T-helper 2 cell treated with Interferon-gamma antibody and Interleukin-4, amounts not matched to agents 100 ng/mL and 5 ng/mL, for 36 hours (primary cell): ENCODE measurements around the gene NPW. TPM values are rescaled to one million over a fixed set of nuclear protein-coding genes. Genes with fewer than 3 reads are reported as not detected.

Source experiments
- intact Hi-C: fragments of 100-400 bp; cut with micrococcal nuclease; formaldehyde crosslinking; loops from one replicate; pipeline ENCODE4 v1.15.1; 2023
- total RNA-seq: library from RNA; stranded (reverse); gene quantifications from 2 replicates; pipeline ENCODE4 v1.2.3, GENCODE V29; 2022

The NPW gene
- total RNA-seq, 1 donor from 2014 or later = 0.70 TPM

DNA sequence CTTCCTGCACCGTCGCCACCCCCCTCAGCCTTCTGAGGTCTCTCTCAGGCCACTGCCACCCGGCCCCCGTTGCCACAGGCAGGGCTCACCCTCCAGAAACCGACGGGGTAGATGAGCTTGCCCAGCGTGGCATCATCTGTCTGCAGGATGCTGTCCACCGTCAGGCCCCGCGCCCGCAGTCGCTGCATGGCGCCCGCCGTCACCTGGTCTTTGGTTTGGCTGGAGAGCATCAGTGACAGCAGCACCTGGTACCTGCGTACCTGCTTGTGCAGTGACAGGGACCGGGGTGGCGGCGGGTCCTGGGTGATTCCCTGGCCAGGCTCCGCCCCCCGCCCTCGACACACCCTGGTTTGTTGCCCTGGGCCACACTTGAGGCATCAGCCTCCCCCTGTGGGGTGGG is 25.0 kb downstream of the NPW start:
- intact Hi-C loops = no loop called here

DNA sequence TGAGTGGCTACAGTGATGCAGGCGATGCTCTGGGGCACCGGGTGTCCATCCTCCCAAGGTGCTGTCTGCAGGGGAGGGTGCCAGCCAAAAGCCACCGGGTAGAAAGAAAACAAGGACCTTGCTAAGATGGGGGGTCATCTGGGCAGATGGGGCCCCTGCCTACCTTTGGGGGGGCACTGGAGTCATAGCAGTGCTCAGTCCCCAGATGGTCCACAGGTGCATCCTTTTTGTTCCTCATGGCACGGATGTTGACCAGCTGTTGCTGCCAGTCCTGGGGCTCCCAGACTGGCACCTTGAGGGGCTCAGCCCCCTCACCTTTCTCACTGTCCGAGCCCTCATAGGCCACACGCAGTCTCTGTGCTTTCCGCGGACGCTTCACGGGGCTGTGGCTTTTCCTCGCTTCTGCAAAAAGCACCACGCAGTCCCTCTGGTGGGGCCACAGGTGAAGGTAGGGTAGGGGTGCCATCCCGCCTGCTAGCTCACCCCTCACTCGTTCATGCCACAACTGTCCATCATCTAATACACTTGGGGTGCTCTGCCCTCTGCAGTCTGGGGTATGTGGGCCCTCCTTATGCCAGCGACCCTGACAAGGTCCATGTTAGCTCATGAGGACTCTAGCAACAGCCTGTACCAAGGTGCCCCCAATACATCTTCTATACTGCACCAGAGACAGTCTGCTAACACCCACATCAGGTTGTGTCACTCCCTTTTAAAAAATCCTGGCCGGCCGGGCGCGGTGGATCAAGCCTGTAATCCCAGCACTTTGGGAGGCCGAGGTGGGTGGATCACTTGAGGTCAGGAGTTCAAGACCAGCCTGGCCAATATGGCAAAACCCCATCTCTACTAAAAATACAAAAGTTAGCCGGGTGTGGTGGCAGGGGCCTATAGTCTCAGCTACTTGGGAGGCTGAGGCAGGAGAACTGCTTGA is 26.6 kb downstream of the NPW start:
- intact Hi-C loops = no loop called here

DNA sequence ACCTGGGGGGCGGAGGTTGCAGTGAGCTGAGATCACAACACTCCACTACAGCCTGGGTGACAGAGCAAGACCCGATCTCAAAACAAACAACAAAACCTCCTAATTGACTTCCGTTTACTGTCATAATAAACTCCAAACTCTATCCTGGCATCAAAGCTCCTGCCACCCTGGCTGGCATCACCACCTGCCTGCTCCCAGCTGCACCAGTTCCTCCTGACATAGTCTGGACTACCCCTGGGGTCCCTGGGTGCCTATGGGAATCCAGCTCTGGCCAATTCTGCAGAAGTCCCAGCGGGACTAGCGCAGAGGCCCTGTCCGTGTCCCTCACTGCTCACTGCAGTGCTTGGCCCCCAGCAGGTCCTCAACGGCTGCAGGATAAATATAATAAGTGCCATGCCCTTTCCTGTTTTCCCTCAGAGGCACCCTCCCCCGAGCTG is 27.3 kb downstream of the NPW start:
- intact Hi-C loops = loop anchor here (1.0 kb wide), 2 partner anchors 24 to 108 kb away; partner anchors contain the start of gene TRAF7

DNA sequence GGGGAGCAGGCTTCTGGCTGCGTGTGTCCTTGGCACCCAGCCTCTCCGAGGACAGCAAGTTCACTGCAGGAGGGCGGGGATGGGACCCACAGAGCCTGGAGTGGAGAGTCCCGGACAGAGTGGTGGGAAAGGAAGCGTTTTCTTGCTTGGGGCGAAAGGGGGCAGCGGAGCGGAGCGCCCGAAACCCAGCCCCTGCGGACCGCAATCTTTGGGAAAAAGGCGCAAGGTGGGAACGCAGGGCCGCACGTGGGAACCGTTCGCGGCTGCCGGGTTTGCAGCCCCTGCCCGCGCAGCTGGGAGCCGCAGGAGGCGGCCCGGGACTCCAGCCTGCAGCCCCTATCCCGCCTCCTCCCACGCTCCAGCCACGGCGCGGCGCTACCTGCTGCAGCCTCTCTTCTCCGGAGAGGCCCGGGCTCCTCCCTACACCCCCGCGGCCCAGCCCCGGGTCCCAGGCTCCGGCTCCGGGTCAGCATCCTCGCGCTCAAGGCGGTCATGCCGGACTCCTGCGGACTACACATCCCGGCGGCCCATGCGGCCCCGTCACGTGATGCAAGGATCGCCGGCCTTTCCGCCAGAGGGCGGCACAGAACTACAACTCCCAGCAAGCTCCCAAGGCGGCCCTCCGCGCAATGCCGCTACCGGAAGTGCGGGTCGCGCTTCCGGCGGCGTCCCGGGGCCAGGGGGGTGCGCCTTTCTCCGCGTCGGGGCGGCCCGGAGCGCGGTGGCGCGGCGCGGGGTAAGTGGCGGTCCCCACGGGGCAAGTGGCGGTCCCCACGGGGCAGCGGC is 27.9 kb downstream of the NPW start, which contains the start of the genes NTHL1 and TSC2:
Gene NTHL1 (minus strand): TSS at position 505 of the 786 bp plus-strand sequence. CDS start 11 bp downstream, at position 494.
Gene TSC2 (plus strand): TSS at position 656 of the 786 bp plus-strand sequence. CDS start 631 bp downstream, outside the sequence.
- intact Hi-C loops = loop anchor here (1.0 kb wide), 2 partner anchors 24 to 108 kb away; partner anchors contain the start of gene TRAF7

DNA sequence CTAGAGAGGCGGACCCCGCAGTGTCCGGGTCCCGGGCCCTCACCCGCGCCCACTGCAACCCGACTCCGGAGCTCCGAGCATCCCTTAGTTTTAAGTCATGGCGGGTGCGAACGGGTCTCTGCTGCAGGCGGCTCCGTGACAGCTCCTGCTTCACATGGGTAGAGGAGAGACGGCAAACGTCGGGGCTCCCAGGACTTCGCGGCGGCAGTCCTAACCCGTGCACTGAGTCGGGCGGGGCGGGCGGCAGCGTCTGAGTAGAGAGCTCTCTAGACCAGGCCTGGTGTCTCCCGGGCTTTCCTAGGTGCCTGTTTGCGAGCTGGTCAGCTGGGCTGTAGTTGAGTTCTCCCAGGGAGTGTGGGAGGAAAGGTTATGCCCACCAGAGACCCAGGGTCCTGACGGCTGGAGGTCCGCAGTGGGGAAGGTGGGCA is 28.5 kb downstream of the NPW start:
- intact Hi-C loops = no loop called here

DNA sequence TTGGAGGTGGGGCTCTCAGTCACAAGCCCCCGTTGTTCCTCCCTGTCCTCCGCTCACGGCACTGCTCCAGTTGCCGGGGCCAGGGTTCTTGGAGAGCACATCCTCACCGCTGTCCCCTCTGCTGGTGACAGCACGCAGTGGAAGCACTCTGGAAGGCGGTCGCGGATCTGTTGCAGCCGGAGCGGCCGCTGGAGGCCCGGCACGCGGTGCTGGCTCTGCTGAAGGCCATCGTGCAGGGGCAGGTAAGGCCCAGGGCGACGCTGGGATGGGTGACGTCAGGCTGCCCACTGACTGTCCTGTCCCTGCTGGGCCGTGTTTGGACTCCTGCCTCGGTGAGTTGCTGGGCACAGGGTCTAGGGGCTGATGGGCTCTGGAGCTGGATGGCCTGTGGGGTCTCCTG is 33.6 kb downstream of the NPW start:
- intact Hi-C loops = no loop called here

DNA sequence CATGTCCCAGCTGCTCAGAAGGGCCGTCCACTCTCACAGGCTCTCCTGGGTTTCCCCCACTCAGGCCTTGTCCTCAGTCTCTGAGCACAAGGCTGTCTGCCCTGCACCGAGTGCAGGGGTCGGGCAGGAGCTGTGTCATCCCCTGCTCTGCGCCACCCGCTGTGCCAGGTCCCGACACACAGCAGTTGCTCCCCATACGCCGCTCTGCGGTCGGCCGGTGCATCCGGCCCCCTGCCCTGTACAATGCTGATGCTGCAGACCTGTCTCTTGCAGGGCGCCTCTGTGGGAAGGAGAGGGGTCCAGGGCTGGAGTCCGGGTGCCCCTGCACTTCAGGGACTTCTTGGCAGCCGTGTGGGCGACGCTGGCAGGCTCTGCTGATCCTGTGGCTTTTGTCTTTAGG is 34.3 kb downstream of the NPW start:
- intact Hi-C loops = no loop called here

DNA sequence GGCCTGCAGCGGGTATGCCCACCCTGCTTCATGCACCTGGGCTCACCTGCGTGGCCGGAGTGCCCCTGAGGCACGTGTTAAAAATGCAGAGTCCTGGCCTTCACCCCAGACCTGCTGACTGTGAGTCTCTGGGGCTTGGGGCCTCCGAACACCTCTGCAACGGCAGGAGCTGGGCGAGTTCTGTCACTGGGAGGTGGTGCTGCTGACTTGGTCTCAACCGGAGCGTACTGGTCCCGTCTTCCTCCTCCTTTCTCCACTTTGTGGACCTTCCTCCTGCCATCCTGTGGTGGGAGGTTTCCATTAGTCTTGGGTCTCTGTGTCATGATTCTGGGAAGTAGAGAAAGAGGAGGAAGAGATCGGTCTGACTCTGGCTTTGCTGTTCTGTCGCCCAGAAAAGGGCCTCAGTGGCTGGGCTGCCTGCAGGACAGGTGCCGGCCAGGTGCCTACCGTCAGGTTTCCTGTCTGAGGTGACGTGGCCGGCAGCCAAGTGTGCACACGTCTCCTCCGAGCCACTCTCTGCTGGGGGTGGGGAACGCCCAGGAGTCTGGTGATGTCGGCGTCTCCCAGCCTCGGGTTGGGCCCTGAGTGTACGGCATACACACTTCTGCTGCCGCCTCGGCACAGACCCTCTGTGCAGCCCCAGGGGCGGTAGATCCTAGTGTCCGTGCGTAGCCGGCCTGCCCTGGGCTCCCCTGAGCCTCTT is 35.1 kb downstream of the NPW start:
- intact Hi-C loops = no loop called here

DNA sequence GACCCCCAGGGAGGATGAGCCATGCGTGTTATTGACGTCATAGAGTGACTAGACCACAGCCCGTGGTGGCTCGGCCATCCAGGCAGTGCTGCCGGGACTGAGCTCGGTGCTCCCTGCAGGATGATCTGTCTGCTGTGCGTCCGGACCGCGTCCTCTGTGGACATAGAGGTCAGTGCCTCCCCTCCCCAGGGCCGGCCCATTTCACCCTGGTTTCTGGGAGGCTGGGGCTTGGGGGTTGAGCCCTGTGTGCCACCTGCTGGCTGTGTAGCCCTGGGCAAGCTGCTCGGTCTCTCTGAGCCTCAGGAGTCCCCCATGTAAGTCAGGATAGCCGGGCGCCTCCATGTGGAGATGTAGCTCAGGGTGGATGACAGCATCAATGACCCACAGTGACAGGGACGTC is 36.5 kb downstream of the NPW start:
- intact Hi-C loops = no loop called here

DNA sequence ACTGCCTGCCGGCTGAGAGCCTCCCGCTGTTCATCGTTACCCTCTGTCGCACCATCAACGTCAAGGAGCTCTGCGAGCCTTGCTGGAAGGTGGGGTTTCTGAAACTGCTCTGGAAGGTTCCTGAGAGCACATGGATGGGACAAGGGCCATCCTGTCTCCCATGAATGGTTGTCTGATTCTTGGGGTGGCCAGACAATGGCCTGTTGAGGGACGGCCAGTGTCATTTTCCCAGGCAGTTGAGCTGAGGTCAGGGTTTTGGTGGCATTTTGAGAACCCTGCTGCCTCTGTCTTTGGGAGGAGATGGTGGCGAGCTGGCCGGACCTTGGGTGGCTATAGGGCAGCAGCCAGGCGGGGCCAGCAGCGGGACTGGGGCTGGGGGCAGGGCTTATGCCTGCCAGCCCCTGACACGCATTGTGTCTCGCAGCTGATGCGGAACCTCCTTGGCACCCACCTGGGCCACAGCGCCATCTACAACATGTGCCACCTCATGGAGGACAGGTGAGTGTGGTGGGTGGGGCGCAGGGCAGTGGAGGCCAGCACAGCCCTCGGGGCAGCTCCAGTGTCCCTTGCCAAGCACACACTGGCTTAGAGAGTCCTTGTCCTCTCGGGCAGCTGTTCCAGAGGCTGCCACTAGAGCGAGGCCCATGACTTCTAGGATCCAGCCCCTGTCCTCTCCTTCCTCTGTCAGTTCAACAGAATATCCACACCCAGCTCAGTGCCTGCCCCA is 37.3 kb downstream of the NPW start:
- intact Hi-C loops = no loop called here

DNA sequence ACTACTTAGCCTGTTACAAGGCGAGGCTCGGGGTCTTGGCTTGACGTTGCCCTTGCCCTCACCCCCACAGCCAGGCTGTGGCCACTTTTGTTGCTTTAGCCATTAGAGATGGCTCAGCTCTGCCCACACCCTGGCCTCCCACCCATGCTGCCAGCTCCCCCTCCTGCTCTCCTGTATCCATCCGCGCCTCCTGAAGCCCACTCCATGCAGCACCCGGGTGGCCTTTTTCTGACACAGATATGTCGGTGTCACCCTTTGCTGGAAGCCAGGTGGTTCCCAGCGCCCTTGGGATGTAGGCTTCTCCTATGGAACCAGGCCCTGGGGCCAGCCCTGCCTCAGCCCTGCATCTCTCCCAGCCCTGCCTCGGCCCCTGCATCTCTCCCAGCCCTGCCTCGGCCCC is 37.9 kb downstream of the NPW start:
- intact Hi-C loops = no loop called here

DNA sequence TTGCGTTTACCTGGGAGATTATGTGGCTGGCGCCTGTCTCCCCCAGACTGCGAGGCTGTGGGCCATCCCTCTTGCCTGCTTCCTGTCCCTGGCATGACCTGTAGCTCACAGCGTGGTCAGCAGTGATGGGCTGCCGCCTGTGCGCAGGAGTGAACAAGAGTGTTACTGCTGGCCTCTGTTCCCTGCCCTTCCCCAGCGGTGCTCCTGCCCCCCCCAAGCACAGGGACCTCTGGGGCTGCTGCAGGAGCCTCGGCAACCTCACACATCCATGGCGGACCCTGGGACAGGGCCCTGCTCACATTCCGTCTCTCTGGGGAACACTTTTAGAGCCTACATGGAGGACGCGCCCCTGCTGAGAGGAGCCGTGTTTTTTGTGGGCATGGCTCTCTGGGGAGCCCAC is 38.8 kb downstream of the NPW start:
- intact Hi-C loops = no loop called here

DNA sequence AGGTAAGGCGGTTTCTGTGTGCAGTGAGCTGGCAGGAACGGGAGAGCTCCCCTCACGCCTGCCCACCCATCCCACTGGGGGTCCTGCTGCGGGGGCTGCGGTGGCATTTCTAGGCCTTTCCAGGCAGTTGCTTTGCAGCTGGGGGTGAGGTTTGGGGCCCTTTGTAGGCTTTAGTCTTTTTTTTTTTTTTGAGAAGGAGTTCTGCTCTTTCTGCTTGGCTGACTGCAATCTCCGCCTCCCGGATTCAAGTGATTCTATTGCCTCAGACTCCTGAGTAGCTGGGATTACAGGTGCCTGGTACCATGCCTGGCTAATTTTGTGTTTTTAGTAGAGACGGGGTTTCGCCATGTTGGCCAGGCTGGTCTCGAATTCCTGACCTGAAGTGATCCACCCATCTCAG is 39.3 kb downstream of the NPW start:
- intact Hi-C loops = no loop called here

DNA sequence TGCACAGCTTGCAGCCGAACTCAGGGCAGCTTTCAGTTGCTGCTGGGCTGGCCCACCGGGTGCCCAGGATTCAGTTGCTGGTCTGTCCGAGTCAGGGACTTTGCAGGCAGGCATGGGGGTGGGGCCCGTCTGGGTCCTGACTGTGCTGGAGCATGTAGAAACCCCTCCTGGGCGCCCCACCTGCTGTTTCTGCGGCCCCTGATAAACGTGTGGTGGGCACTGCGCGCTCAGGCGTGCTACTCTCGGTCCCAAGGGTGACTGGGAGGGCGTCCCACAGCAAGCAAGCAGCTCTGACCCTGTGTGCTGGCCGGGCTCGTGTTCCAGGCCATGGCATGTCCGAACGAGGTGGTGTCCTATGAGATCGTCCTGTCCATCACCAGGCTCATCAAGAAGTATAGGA is 40.8 kb downstream of the NPW start:
- intact Hi-C loops = no loop called here

DNA sequence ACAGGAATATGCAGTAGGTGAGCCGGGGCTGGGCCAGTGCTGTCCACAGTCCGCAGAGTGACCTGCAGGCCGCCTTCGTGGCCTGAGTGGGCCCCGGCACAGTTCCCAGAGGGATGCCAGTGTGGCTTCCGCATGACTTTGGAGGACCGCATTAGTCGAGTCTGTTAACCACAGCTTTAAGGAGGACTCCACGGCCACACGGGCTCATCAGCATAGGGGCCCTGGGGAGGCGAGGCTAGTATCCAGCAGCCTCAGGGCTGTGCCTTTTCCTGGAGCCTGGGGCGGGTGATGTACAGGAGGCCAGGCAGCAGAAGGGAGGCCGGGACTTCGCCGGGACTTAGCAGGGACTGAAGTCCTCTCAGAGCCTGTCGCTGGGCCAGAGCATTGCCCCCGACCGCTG is 41.4 kb downstream of the NPW start:
- intact Hi-C loops = no loop called here

DNA sequence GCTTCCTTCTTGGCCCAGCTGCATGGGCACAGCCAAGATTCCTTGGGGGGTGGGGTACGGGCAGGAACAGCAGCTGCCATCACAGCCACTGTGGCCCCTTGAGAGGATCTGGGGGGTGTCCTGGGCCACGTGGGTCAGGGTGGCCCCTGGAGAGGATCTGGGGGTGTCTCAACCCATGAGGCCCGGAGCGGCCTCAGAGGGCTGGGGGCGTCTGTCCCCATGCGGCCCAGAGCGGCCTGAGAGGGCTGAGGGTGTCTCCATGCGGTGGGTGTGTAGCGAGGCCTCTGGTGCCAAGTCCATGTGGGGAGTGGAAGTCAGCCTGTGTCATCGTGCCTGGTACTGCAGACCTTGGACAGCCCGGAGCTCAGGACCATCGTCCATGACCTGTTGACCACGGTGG is 41.9 kb downstream of the NPW start:
- intact Hi-C loops = no loop called here

DNA sequence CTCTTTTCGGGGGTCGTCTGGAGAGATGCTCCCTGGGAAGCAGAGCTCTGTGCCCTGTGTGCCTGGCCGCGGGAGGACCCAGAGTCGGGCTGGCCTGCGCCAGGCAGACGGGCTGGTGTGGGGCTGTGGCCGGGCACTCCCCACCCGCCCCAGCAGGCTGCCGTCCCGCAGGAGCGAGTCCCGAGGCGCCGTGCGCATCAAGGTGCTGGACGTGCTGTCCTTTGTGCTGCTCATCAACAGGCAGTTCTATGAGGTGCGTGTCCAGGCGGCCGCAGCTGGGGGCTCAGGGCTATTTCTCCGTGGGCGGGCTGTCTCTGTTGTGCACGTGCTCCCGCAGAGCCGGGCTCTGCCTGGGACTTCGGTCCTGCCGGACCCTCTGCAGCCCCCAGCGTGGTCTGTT is 43.2 kb downstream of the NPW start:
- intact Hi-C loops = no loop called here

DNA sequence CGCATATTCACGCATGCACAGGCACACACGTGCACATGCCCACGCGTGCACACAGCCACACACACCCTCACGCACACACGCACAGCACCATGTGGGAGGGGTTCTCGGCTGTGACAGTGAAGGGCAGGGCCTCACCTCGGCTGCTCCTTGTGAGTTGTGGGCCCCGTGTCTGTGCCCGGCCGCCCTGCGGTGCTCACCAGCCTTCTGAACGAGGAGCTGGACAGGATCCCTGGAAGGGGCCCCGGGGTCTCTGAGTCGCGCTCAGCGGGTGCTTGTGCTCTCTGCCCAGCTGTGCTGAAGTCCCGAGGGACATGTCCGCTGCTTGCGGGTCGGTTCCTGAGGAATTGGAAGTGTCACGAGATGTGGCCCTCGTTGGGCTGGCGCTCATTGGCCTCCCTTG is 44.3 kb downstream of the NPW start:
- intact Hi-C loops = no loop called here

DNA sequence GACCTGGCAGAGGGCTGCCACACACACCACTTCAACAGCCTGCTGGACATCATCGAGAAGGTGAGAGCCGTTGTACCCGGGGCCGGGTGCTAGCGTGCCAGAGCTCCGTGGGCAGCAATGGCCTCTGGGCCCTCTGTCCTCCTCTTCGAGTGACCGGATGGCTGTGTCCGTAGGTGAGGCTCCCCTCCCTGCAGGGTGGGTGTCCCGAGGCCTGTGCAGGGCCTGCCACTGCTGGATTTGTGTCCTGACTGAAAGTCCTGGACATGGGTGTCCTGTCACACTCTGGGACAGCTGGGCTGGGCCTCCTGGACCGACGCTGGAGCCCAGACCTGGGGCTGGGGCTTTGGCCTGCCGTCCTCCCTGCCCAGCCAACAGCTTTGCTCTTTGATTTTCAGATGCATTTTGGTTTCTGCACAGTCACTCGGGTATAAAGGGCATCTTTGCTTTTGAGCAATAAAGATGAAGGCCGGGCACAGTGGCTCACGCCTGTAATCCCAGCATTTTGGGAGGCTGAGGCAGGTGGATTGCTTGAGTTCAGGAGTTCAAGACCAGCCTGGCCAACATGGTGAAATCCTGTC is 44.9 kb downstream of the NPW start:
- intact Hi-C loops = no loop called here

DNA sequence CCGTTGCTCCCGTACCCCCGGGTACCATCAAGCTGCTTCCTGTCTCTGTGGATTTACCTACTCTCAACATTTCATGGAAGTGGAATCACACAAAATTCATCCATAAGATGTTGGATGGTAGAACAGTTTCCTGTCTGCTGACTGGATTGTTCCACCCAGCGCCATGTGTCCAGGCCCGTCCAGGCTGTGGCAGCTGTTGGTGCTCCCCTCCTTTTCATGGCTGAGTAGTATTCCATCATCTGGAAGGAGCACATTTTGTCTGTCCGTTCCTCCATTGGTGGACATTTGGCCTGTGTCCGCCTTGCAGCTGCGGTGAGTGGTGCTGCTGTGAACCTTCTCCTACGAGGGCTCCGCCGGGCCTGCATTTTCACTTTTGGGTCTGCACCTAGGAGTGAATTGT is 46.6 kb downstream of the NPW start:
- intact Hi-C loops = no loop called here
